ENCODE measurements around the gene ADRA2B.
"Not testable (repeated sequence)": the region's sequence is repeated elsewhere in the genome, so short reads cannot be mapped to it uniquely, and the experiment has no call there.

The ADRA2B gene

DNA sequence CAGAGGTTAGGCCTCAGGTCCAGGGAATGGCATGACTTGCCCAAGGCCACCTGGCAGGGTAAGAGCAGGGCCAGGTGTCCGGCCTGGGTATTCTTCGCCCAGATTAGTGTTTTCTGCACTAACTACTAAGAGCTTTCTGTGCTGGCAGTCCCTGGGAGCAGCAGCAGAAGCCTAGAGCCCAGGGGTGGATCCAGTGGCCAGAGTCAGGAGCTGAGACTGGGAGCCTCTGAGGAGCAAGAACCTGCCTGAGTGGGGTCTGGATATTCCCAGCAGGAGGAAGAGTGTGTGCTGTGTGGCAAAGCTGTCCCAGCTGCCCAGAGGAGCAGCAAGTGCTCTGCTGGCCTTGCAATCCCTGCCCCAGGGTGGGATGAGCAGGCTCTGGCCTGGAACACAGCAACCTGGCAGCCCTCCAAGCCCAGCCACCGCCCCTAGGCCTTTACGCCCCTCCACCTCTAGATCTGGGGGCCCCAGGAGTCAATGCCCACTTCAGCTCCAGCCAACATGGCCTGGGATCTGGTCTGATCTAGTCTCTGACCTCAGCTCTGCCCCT lies 50.9 kb downstream of the ADRA2B start:
- no peak for DNase-seq

DNA sequence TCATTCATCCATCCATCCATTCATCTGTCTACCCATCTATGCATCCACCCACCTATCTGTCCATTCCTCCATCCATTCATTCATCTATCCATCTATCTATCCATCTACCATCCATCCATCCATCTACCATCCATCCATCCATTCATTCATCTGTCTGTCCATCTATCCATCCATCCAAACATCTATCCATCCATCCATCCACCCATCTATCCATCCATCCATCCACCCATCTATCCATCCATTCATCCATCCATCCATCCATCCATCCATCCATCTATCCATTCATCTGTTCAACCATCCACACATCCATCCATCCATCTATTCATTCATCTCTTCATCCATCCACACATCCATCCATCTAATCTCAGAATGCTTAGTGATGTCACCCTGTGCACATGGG lies 51.6 kb downstream of the ADRA2B start:
- not testable (repeated sequence) for DNase-seq

DNA sequence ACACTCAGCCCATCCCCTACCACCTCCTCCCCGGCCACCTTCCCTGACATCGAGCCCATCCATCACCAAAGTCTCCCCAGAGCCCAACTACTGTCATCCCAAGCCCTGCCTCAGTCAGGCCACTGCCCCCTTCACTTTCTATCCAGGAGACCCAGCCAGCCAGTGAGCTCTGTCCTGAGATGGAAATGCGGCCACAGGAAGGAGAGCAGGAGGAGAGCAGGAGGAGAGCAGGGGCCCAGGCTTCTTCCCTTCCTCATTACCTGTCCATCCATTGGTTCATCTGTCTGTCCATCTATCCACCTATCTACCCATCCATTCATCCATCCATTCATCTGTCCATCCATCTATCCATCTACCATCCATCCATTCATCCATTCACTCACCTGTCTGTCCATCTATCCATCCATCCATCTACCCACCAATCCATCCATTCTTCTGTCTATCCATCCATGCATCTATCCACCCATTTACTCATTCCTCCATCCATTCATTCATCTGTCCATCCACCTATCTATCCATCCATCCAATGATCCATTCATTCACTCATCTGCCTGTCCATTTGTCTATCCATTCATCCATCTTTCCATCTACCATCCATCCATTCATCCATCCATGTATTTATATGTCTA lies 52.2 kb downstream of the ADRA2B start:
- DNase-seq, result not testable (repeated sequence)

DNA sequence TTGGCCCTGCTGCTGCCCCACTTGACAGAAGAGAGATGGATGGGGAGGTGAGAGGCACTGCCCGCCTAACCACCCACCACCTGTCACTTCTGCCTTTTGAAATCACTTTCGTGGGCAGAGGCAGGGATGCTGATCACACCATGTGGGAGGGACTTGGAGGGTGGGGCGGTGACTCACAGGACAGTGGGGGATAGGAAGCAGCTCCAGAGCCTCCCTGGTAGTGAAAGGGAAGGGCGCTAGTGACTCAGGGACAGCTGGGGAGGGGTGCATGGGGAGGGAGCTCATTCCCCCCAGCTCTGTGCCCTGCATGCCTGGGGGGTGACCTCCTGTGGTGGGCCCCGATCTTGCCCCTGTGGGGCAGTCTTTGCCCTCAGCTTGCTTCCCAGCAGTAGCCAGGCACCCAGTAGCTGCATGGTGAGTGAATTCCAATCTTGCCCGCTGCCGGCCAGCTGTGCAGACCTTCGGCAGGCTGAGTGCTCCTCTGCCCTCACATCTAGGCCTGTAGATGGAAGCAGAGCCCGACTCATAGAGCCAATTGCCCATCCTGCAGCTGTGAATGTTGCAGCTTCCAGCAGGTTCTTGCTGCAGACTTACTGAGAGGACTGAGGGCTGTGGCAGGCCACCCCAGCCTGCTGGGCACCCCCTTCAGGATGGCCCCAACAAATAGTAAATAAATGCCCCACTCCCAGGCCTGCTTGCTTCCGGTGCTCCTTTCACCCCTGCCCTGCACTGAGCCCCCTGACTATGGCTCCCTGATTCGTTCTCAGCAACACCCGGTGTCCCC lies 53.1 kb downstream of the ADRA2B start:
- DNase-seq, result not testable (repeated sequence)

Data from effector CD4-positive, alpha-beta T cell (primary cell).